Left cardiac atrium (tissue), 4 donors: ENCODE measurements around the gene TVP23A. TPM values are rescaled to one million over a fixed set of nuclear protein-coding genes. Genes with fewer than 3 reads are reported as not detected.

Experiments
- ATAC-seq, 2 donors: fragments of 200-7000 bp; cut with Tn5 transposase; one replicate each; pipeline ENCODE4 v1.9.1; 2020; ENCODE audit warnings: mild to moderate bottlenecking in 2 of 2, moderate library complexity in 2 of 2
- DNase-seq: peaks from one replicate; pipeline ENCODE4 v3.0.0-alpha.2; 2020
- intact Hi-C, 2 donors: fragments of 100-400 bp; cut with DNase I; formaldehyde crosslinking; loops; one replicate each; pipeline versions ENCODE4 v1.14.1 to v1.15.1; 2022 to 2023
- long read RNA-seq: library from polyadenylated mRNA; unstranded; transcript quantifications from one replicate; pipeline ENCODE4 v2.0.0, GENCODE V29; 2021
- total RNA-seq, 2 donors: library from RNA; stranded (reverse); fragmentation: NEBNext Ultra II Directional; extraction: Animal tissue kit (Norgen Biotek cat#: 25700); gene quantifications; one replicate each; pipeline ENCODE4 v1.2.1, GENCODE V29; 2021
- donor health status: DM: no; HTN: yes; CAD: no.
- donor health status: DM: no; HTN: yes; CAD: no; lungs with severe emphysema.
- donor health status: DM: yes; HTN: yes; CAD: no.
- donor health status: Dilated cardiomyopathy.

Gene TVP23A
- total RNA-seq = 1 to 10 TPM in 1 of 2 donors, under 1 TPM in 1; 0.80 to 1.3 TPM
- long read RNA-seq = 0 reads

- DNase-seq (peak; percentile 29), ATAC-seq (peak; percentile 58 to 64)
- intact Hi-C loops = no loop called here
These were observed at the start of gene TVP23A for GRCh38 chr16:10817963-10818941. TSS of gene TVP23A (minus strand) at chr16:10818794. CDS start at chr16:10818493, 301 bp downstream.

GRCh38 chr16:10868104-10868595 is 49.6 kb upstream of the TVP23A start:
- ATAC-seq (no peak), DNase-seq (no peak)
- intact Hi-C loops = no loop called here

- no peak for DNase-seq
- intact Hi-C loops = no loop called here
- ATAC-seq = no peak
These were observed 48.6 kb upstream of the TVP23A start for GRCh38 chr16:10867199-10867598.

GRCh38 chr16:10865991-10866966 is 47.7 kb upstream of the TVP23A start:
- DNase-seq (peak; percentile 69), ATAC-seq (peak in 1 of 2 donors; percentile 65)
- intact Hi-C loops = no loop called here

GRCh38 chr16:10862438-10862837 is 43.8 kb upstream of the TVP23A start:
- peak; percentile 59 for DNase-seq

GRCh38 chr16:10859658-10860057 is 41.1 kb upstream of the TVP23A start:
- intact Hi-C loops = no loop called here
- DNase-seq (no peak), ATAC-seq (no peak)

More at GRCh38 chr16:10862438-10862837, 43.8 kb upstream of the TVP23A start:
- peak; percentile 80 to 89 for ATAC-seq
- intact Hi-C loops = no loop called here

- ATAC-seq (no peak), DNase-seq (no peak)
- intact Hi-C loops = no loop called here
These were observed 40.4 kb upstream of the TVP23A start for GRCh38 chr16:10859020-10859419.

GRCh38 chr16:10858203-10858602 is 39.6 kb upstream of the TVP23A start:
- no peak for ATAC-seq
- DNase-seq = no peak
- intact Hi-C loops = no loop called here

GRCh38 chr16:10856042-10856441 is 37.4 kb upstream of the TVP23A start:
- DNase-seq (no peak), ATAC-seq (no peak)
- intact Hi-C loops = no loop called here

GRCh38 chr16:10852948-10853347 is 34.4 kb upstream of the TVP23A start:
- DNase-seq (no peak), ATAC-seq (no peak)
- intact Hi-C loops = no loop called here

- DNase-seq = no peak
- ATAC-seq = no peak
- intact Hi-C loops = no loop called here
These were observed 33.7 kb upstream of the TVP23A start for GRCh38 chr16:10852286-10852685.

- no peak for ATAC-seq
- intact Hi-C loops = no loop called here
- no peak for DNase-seq
These were observed 32.9 kb upstream of the TVP23A start for GRCh38 chr16:10851512-10851911.

- DNase-seq (no peak), ATAC-seq (no peak)
- intact Hi-C loops = no loop called here
These were observed 31.9 kb upstream of the TVP23A start for GRCh38 chr16:10850478-10850850.

- ATAC-seq (no peak), DNase-seq (no peak)
- intact Hi-C loops = no loop called here
These were observed 31.3 kb upstream of the TVP23A start for GRCh38 chr16:10849736-10850477.

GRCh38 chr16:10847176-10847575 is 28.6 kb upstream of the TVP23A start:
- DNase-seq (no peak), ATAC-seq (peak in 1 of 2 donors; percentile 29)
- intact Hi-C loops = no loop called here

- DNase-seq (no peak), ATAC-seq (peak; percentile 27 to 43)
- intact Hi-C loops = no loop called here
These were observed 27.8 kb upstream of the TVP23A start for GRCh38 chr16:10846213-10846998.

- ATAC-seq = no peak
- no peak for DNase-seq
- intact Hi-C loops = no loop called here
These were observed 22.1 kb upstream of the TVP23A start for GRCh38 chr16:10840703-10841102.

- peak in 1 of 2 donors; percentile 69 for ATAC-seq
- no peak for DNase-seq
- intact Hi-C loops = loop anchor here (5.0 to 10.0 kb wide), 2 partner anchors 38 to 76 kb away; partner anchors contain the start of gene CIITA (in 1 of the 2)
These were observed 20.7 kb upstream of the TVP23A start for GRCh38 chr16:10839279-10839666.
